Measurements from ENCODE around the gene AIRE.

Gene AIRE

DNA sequence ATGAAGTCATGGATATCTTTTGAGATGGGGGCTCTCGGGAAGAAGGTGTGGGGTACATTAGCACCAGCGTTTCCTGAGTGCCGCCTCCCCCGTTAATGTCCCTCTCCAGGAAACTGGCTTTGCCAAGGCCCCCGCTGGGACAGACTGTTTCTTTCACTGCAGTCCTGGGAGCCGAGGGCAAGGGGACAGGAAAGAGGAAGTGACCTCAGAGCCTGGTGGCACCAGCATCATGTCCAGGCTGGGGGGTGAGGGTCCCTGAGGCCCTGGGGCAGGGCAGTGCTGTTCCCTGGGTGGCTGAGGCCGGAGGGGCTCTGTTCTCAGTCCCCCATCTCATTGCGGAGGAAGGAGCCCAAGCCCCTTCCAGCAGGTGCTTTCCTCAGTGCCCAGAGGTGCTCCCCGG, 20.0 kb downstream of the AIRE start:
- Histone ChIP-seq H3K9me3 (ENCODE audit: low read depth, low read length) (no peaks in the 10 kb centered on the region), H3K36me3 (ENCODE audit: insufficient read depth, low read length) (no peaks in the 10 kb centered on the region), H3K9ac (ENCODE audit: insufficient read length) (no peak overlapping the region), H3K27ac (no peak overlapping the region), H3K4me3 (no peak overlapping the region)
- TF ChIP-seq FOXP2 (optimal IDR thresholded peaks at IDR 0.05; ENCODE audit: control extremely low read depth, extremely low read length, insufficient read depth) (no peak), POLR2AphosphoS5 (IDR thresholded peaks at IDR 0.05; ENCODE audit: borderline replicate concordance, low read depth, low read length) (no peak), EZH2 (IDR thresholded peaks at IDR 0.05) (no peak)
- DNase-seq (ENCODE audit: low read depth, low spot score) = no peak

DNA sequence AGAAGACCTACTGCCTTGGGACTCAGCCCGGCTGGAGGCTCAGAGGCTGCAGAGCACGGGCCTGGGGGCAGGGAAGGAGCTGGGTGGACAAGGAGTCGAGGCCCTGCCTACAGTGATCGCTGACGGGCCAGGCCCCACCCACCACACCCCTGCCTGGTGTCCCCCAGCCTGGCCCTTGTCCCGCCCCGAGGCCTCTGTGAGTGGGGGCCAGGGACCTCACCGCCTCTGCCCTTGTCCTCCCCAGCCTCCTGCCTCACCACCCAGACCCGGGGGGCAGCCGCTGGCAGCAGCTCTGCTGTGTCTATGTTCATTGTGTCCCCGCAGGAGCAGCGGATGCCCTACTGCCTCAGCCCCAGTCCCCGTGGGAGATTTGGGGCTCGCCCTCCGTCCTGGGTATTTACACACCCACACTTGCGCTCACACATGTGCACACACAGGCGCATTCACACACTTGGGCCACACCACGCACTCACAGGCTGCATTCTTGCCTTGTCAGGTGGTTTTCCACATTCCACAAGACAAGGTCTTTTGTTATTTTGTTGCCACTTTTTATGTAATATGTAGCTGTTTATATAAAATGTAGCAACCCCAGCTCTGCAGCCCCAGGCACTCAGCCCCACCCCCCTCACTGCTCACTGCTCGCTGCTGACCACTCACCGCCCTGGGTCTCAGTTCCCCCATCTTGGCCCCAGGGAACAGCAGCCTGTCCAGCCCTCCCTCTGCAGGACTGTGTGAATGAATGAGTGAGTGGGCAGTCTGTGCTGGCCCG, 21.4 kb downstream of the AIRE start:
- Histone ChIP-seq H3K9ac (ENCODE audit: insufficient read length) (no peak overlapping the region), H3K9me3 (ENCODE audit: low read depth, low read length) (no peaks in the 10 kb centered on the region), H3K36me3 (ENCODE audit: insufficient read depth, low read length) (no peaks in the 10 kb centered on the region; the same call in 1 of the 2 replicates), H3K4me3 (no peak overlapping the region), H3K27ac (no peak overlapping the region)
- no peak for DNase-seq (ENCODE audit: low read depth, low spot score)
- TF ChIP-seq EZH2 (IDR thresholded peaks at IDR 0.05) (no peak), POLR2AphosphoS5 (IDR thresholded peaks at IDR 0.05; ENCODE audit: borderline replicate concordance, low read depth, low read length) (no peak), FOXP2 (optimal IDR thresholded peaks at IDR 0.05; ENCODE audit: control extremely low read depth, extremely low read length, insufficient read depth) (no peak)

DNA sequence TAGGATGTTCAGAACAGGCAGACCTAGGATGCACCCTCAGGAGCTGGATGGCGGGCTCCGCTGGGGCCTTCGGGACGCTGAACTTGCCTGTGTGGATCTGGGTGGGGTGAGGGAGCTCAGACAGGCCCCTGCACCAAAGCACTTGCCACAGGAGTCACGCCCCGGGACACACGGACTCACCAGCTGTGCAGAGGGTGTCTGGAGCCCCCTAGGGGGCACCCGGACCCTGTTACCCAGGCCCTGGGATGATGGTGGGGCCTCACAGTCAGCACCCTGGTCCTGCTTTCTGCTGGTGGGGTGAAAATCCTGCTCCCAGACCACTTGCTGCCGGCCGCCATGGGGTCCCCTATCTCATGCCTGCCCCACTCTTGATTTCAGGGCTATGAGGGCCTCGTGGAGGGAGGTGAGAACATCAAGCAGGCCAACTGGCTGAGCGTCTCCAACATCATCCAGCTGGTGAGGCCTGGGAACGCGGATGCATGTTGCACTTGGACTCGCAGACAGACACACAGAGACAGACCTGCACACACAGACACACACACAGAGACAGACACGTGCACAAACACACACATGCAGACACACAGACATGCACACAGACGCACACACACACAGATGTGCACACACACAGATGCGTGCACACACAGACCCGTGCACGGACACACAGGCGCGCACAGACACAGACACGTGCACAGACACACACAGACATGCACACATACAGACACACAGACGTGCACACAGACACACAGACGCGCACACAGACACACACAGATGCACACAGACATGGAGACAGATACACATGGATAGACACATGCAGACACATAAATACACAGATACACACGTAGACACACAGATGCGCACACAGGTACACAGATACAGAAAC, 25.2 kb downstream of the AIRE start:
- no peak for DNase-seq (ENCODE audit: low read depth, low spot score)
- Histone ChIP-seq H3K9ac (ENCODE audit: insufficient read length) (no peak overlapping the region), H3K4me3 (no peak overlapping the region), H3K36me3 (ENCODE audit: insufficient read depth, low read length) (no peaks in the 10 kb centered on the region; the same call in 1 of the 2 replicates), H3K27ac (no peak overlapping the region), H3K9me3 (ENCODE audit: low read depth, low read length) (no peaks in the 10 kb centered on the region)
- no peak for TF ChIP-seq POLR2AphosphoS5 (IDR thresholded peaks at IDR 0.05; ENCODE audit: borderline replicate concordance, low read depth, low read length)
- no peak for TF ChIP-seq EZH2 (IDR thresholded peaks at IDR 0.05)
- TF ChIP-seq FOXP2 (optimal IDR thresholded peaks at IDR 0.05; ENCODE audit: control extremely low read depth, extremely low read length, insufficient read depth) = no peak

DNA sequence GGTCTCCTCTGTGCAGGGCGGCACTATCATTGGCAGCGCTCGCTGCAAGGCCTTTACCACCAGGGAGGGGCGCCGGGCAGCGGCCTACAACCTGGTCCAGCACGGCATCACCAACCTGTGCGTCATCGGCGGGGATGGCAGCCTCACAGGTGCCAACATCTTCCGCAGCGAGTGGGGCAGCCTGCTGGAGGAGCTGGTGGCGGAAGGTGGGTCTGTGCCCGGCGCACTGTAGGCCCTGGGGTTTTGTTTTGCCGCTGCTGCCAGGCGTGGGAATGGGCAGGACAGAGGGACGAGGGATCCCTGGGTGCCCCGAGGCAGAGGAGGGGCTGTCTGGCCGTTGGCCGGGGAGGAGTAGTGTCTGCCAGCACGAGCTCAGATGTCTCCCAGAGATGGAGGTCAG, 26.4 kb downstream of the AIRE start:
- TF ChIP-seq EZH2 (IDR thresholded peaks at IDR 0.05) = no peak
- TF ChIP-seq FOXP2 (optimal IDR thresholded peaks at IDR 0.05; ENCODE audit: control extremely low read depth, extremely low read length, insufficient read depth) = no peak
- TF ChIP-seq POLR2AphosphoS5 (IDR thresholded peaks at IDR 0.05; ENCODE audit: borderline replicate concordance, low read depth, low read length) = no peak
- Histone ChIP-seq H3K36me3 (ENCODE audit: insufficient read depth, low read length) (no peaks in the 10 kb centered on the region; the same call in 1 of the 2 replicates), H3K27ac (no peak overlapping the region)

DNA sequence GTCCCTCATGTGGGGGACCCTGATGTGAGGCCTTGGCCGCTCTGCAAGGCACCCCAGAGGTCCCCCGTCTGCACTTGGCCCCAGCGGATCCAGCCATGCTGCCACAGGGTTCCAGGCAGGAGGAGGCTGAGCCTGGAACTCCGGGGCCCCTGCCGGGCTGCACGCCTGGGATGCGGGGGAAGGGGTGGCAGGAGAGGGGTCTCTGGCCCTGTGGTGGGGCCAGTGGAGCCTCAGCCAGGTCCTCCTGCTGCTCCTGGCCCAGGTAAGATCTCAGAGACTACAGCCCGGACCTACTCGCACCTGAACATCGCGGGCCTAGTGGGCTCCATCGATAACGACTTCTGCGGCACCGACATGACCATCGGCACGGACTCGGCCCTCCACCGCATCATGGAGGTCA, 27.0 kb downstream of the AIRE start:
- Histone ChIP-seq H3K4me3 (no peak overlapping the region), H3K36me3 (ENCODE audit: insufficient read depth, low read length) (no peaks in the 10 kb centered on the region; the same call in 1 of the 2 replicates), H3K9me3 (ENCODE audit: low read depth, low read length) (no peaks in the 10 kb centered on the region), H3K9ac (ENCODE audit: insufficient read length) (no peak overlapping the region), H3K27ac (no peak overlapping the region)
- no peak for TF ChIP-seq POLR2AphosphoS5 (IDR thresholded peaks at IDR 0.05; ENCODE audit: borderline replicate concordance, low read depth, low read length)
- no peak for TF ChIP-seq FOXP2 (optimal IDR thresholded peaks at IDR 0.05; ENCODE audit: control extremely low read depth, extremely low read length, insufficient read depth)
- TF ChIP-seq EZH2 (IDR thresholded peaks at IDR 0.05) = no peak
- no peak for DNase-seq (ENCODE audit: low read depth, low spot score)

More for the DNA sequence above, 26.4 kb downstream of the AIRE start:
- Histone ChIP-seq H3K4me3 (no peak overlapping the region), H3K9me3 (ENCODE audit: low read depth, low read length) (no peaks in the 10 kb centered on the region), H3K9ac (ENCODE audit: insufficient read length) (no peak overlapping the region)
- no peak for DNase-seq (ENCODE audit: low read depth, low spot score)

DNA sequence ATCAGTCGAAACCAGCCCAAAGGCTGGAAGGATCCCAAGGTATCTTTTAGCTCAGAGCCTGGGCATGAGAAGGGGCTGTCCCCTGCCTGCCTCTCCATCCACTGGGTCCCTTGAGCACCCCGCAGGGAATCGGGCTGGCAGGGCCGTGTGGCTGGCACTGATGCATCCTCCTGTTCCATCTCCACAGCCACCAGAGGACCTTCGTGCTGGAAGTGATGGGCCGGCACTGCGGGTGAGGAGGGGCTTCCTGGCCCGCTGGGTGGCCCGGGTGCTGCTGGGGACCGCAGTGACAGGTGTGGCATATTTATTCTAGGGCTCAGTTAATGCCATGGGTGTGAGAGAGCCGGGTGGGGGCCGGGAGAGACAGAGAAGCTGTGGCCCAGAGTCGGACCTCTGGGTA, 27.8 kb downstream of the AIRE start:
- Histone ChIP-seq H3K4me3 (no peak overlapping the region), H3K9me3 (ENCODE audit: low read depth, low read length) (no peaks in the 10 kb centered on the region), H3K9ac (ENCODE audit: insufficient read length) (no peak overlapping the region), H3K27ac (no peak overlapping the region), H3K36me3 (ENCODE audit: insufficient read depth, low read length) (no peaks in the 10 kb centered on the region; the same call in 1 of the 2 replicates)
- no peak for TF ChIP-seq FOXP2 (optimal IDR thresholded peaks at IDR 0.05; ENCODE audit: control extremely low read depth, extremely low read length, insufficient read depth)
- no peak for TF ChIP-seq EZH2 (IDR thresholded peaks at IDR 0.05)
- no peak for TF ChIP-seq POLR2AphosphoS5 (IDR thresholded peaks at IDR 0.05; ENCODE audit: borderline replicate concordance, low read depth, low read length)
- DNase-seq (ENCODE audit: low read depth, low spot score) = no peak

DNA sequence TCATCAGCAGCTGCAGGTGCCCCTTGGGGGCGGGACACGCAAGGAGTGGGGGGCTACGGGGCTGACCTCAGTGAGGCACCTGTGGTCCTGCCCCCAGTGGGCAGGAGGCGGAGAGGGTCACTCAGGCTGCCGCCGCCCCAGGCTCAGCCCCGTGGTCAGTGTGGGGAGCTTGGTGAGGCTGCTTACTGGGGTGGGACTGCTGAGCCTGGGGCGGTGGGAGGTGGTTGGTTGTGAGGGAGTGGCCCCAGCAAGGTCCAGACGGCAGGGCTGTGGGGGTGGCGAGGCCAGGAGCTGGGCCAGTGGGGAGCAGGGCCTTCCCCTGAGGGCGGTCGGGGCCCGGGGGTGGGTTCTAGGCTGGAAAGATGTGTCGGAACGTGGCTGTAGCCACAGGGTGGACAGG, 28.5 kb downstream of the AIRE start:
- no peak for DNase-seq (ENCODE audit: low read depth, low spot score)
- Histone ChIP-seq H3K4me3 (no peak overlapping the region), H3K9ac (ENCODE audit: insufficient read length) (no peak overlapping the region), H3K27ac (no peak overlapping the region), H3K36me3 (ENCODE audit: insufficient read depth, low read length) (no peaks in the 10 kb centered on the region; the same call in 1 of the 2 replicates), H3K9me3 (ENCODE audit: low read depth, low read length) (no peaks in the 10 kb centered on the region)
- TF ChIP-seq POLR2AphosphoS5 (IDR thresholded peaks at IDR 0.05; ENCODE audit: borderline replicate concordance, low read depth, low read length) (no peak), FOXP2 (optimal IDR thresholded peaks at IDR 0.05; ENCODE audit: control extremely low read depth, extremely low read length, insufficient read depth) (no peak), EZH2 (IDR thresholded peaks at IDR 0.05) (no peak)

DNA sequence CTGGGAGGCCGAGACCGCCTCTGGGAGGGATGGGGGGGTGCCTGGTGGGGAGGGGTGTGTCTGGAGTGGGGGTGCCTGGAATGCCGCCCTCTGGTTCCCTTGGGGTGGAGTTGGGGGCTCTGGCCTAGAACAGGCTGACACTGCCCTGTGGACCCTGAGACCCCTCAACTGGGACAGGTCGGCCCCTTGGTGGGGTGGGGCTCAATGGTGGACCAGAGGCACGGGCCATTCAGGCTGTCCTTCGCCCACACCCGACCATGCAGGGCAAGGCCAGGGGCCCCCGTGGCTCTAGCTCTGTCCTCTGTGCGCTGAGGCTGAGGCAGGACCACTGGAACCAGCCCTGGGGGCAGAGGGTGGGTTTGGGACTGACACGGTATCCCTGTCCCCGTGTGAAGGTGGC, 28.9 kb downstream of the AIRE start:
- DNase-seq (ENCODE audit: low read depth, low spot score) = no peak
- no peaks in the 10 kb centered on the region; the same call in 1 of the 2 replicates for H3K36me3 ChIP-seq (ENCODE audit: insufficient read depth, low read length)
- H3K9me3 ChIP-seq (ENCODE audit: low read depth, low read length) = no peaks in the 10 kb centered on the region
- H3K27ac ChIP-seq = no peak overlapping the region
- no peak for TF ChIP-seq POLR2AphosphoS5 (IDR thresholded peaks at IDR 0.05; ENCODE audit: borderline replicate concordance, low read depth, low read length)
- no peak for TF ChIP-seq EZH2 (IDR thresholded peaks at IDR 0.05)
- no peak for TF ChIP-seq FOXP2 (optimal IDR thresholded peaks at IDR 0.05; ENCODE audit: control extremely low read depth, extremely low read length, insufficient read depth)
- H3K9ac ChIP-seq (ENCODE audit: insufficient read length) = no peak overlapping the region
- H3K4me3 ChIP-seq = no peak overlapping the region

Data from SK-N-MC (cell line).